ENCODE data around the gene SLC8A1.
A peak's percentile ranks its signal among the peaks of the same experiment; 100 is the strongest.

The SLC8A1 gene

DNA sequence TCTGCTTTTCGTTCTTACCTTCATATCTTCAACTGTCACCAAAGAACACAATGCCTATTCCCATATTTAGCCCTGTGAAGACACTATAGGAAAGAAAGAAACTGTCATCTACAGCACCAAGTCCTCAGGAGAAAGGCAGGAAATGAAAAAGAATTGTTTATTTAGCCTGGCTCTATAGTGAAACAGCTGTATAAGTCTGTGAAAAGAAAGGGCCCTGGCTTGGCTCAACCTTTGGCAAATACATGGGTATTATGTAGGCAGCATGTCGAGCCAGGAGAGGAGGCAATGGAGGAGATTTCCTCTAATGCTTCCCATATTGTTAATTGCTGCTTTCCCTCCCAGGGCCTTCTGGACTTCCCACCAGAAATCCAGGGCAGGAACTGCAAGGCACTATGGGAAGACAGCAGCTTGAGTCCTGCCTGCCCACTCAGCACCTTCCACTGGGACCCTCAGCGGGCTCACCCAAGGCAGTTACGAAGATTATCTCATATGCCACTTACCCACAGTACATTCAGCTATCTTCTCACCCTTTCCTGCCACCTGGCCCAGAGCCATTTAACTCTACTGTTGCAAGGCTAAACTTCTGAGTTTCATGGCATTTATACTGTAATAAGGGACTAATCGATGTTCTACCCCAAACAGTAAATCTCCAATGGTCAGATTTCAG lies 30.1 kb downstream of the SLC8A1 start:
- no peak for DNase-seq (ENCODE audit: low spot score)

DNA sequence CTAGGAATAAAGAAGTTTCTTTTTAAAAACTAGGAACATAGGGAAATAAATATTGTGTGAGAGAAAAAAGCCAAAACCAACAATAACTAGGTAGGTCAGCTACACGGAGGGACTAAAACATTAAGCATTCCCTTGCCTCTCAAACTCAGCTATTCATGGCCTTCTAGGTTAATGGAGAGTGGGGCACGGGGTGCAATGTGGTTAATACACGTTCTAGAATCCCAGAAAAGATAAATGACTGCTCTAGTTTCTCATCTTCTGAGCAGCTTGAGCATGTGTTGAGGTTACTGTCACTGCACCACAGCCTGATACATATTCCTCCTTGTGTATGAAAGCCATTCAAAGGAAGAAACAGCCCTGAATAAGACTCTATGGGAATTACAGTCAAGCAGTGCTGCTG lies 31.4 kb downstream of the SLC8A1 start:
- peak; percentile 7 for DNase-seq (ENCODE audit: low spot score)

DNA sequence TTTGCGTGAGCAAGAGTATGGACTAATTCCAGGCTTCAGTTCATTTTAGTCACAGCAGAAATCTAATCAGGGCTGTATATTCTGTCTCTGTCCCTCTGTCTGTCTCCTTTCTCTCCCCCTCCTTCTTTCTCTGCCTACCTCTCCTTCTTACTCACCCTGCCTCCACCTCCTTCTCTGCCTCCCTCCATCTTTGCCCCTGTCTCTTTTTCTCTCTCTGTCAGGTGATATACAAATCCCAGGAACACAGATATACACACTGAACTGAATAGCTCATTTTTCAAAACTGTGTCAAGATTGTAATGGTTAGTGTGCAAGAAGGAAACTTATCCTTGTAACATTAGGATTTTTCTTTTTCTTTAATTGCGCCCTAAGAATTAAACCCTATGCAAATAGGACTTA lies 32.5 kb downstream of the SLC8A1 start:
- DNase-seq (ENCODE audit: low spot score) = no peak

DNA sequence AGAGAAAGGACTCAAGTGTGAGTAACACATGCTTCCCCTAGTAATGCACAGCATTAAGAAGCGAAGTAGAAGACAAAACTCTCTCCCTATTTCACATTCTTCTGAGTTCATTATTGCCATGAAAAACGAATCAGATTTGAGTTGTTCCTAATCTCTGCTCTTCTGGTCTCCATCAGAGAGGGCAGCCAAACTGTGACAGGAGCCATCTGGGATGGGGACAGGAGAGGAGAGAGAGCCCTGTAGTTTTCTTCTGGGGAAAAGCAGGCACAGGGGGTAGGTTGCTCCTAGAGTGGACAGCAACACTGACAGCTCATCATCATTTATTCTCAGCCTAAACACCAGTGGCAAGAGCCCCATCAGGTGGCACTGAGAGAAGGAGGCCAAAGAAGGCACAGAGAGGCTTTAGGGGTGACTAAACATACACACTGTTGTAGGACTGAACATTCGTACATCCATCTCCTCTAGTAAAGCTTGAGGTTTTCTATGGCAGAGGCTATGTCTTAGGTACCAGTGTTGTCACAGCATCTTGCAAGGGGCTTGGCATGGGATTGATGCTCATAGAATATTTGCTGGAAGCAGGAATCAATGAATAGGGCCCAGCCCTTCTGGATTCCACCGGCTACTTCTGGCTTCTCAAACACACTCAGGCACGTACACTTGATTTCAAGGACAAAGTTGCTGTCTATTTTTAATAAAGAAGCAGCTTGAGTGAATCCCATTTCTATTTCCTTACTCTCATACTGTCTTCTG lies 33.1 kb downstream of the SLC8A1 start:
- no peak for DNase-seq (ENCODE audit: low spot score)

DNA sequence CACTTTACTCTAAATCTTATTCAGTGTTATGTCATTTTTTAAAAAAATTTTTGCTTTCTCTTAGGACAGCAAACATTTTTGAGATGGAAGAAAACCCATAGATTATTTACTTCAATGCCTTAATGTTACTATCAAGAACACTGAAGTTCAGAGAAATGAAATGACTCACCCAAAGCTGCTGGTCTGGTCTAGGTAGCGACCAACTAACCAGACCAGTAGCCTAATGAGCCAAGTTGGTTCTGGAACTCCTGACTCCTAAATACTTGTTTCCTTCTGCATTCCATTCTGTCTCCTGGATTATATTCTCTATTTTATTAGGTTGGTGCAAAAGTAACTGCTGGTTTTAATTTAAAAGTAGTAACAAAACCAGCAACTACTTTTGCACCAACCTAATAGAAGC lies 35.4 kb downstream of the SLC8A1 start:
- DNase-seq (ENCODE audit: low spot score) = peak; percentile 23

DNA sequence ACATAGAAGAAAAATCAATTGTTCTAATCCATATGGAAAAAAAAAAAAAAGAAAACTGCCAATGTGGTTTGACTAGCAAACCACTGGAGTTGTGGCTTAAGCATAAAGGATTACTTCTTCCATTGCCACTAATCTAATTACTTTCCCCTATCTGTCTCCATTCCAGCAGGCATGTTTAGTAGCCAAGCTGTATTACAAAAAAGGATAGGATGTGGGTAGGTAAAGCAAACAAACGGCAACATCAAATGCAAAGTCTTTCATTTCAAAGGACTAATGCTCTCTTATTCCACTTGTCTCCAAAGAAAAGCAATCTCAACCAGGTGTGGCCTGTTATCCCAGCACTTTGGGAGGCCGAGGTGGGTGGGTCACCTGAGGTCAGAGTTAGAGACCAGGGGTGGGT lies 36.5 kb downstream of the SLC8A1 start:
- DNase-seq (ENCODE audit: low spot score) = no peak

DNA sequence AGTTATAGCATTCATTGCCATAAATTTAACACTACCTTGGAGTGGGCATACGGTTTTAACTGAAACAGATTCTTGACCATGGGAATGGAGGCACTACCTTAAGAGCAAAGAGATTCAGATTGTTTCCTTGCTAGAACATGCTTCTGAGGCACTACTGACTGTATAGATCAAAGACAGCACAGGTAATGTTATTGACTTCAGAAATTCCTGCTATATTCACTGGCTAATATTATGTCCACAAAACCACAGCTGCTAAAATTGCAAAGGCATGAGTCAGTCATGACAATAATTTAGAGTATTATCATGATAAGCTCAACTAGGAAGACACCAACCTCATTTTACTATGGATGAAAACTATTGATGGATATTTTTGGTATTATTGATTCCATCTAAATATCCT lies 39.4 kb downstream of the SLC8A1 start:
- peak; percentile 12 for DNase-seq (ENCODE audit: low spot score)

DNA sequence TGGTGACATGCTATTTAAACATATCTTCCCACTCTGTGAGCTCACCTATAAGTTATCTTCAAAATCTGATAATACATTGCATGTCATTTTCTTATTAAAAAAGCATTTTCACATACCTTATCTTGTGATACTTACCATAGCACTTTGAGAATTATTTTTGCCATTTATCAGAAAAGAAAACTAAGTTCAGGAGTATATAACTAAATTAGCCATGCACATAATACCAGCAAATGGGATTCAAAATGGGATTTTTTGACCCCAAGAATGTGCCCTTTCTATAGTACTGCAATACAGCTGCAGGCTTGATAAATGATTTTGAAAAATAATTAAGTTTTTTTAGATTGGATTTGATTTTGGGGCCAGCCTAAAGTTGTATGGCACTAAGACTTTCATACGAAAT lies 41.2 kb downstream of the SLC8A1 start:
- DNase-seq (ENCODE audit: low spot score) = no peak

DNA sequence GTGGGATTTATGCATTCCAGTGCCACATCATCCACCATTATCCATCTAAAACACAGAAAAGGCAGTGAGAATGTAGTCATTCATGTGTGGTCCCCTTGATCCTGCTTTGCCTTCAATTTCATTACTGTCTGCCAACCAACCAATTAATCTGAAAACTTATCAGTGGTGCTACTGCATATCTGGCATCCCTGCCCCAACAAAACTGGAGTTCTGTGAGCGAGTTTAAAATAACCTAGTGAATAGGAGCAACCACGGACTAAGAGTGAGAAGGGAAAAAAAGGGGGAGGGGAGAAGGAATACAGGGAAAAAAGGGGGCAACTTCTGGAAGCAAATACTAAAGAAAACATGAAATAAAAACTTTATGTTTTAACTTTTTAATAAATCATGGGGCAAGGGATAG lies 42.2 kb downstream of the SLC8A1 start:
- no peak for DNase-seq (ENCODE audit: low spot score)

DNA sequence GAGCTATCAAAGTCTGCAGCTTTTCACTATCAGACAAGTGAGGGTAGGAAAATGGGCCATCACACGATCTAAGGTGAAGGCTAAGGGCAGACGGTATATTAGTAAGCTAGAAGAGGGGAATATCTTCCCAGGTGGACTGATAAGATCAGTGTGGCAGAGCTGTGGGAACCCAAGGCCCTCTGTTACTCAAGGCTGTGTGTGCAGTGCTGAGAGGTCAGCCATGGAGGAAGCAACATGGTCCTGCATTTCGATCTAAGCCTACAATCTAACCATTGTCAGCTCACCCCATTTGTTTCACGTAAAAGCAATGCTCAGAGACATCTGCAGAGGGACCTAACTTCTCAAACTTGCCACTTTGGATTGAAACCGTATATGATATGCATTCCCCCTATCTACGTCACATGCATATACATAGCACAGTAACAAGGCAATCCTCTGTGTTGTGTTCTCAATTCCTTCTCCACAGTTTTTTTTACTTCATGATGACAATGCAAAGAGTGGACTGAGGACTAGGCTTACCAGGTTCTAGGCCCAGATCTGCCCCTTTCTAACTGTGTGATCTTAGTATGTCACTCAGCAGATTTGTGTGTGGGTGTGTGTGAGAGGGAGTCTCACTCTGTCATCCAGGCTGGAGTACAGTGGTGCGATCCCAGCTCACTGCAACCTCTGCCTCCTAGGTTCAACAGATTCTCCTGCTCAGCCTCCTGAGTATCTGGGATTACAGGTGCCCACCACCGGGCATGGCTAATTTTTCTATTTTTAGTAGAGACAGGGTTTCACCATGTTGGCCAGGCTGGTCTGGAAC lies 45.2 kb downstream of the SLC8A1 start:
- DNase-seq (ENCODE audit: low spot score) = no peak

DNA sequence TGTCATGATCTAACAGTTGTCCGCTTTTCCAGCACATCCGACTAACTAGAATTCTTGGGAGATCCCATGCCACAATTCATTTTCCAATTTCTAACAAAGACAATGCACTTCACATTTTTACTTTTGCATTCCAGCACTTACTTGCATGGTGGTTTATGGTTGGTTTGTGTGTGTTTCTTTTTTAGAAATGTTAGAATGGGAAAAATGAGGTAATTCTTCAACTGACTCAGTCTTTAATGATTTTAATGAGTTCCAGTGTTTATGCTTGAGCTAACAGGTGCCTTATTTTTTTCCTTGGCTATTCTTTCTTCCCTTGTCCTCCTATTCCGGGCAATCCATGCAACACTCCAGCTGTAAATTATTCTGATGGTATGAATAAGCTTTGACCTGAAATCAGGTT lies 46.4 kb downstream of the SLC8A1 start:
- DNase-seq (ENCODE audit: low spot score) = peak; percentile 32

DNA sequence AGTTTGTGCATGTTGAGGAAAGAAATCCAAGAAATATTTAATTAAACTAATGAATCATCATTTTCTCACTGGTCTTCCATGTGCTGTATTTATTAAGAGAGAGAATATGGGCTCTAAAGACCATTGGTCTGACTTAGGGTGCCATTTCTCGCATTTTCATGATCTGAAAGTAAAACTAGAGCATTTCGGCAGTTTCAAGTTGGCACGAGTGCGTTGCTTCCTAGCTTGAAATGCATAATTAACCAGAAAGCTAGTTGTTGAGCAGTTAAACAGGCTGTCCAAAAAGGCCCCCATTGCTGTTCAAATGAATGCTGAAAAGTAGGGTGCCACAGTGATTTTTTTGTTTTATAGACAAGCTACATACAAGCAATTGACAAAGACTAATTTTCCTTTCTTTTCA lies 47.4 kb downstream of the SLC8A1 start:
- DNase-seq (ENCODE audit: low spot score) = no peak

DNA sequence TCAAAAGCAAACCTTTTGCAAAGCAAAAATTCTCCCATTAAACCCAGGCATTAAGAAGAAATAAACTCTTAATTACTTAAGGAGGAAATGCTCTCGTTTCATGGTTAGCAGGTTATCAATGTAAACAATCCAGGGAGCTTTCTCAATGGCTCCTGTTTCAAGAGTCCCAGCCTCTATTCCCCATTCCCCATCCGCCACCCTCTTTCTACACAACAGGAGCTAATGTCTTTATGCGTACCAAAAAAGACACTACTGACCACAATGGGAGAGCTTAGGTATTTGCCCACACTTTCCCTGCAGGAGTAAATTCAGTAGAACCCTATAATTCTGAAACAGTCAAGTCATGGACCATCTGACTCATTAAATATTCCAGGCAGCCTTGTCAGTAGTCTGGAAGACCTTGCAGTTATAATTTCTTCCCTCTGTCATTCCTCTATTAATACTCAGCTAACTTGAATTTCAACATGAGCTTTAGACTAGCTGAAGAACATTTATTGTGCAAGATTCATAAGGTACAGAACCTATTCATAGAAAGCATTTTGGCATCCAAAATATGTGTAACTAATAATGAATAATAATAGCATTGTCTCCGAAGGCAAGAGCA lies 48.6 kb downstream of the SLC8A1 start:
- peak; percentile 73 for DNase-seq (ENCODE audit: low spot score)

DNA sequence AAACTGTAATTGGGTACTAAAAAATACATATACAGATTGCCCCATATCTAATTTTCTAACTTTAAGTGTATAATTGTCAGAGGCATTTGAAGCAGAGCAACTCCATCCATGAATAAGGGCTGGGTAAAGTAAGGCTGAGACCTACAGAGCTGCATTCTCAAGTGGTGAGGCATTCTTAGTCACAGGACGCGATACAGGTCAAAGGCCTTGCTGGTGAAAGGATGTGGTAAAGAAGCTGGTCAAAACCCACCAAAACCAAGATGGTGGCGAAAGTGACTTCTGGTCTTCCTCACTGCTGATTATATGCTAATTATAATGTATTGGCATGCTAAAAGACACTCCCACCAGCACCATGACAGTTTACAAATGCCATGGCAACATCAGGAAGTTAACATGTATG lies 50.0 kb downstream of the SLC8A1 start:
- peak; percentile 30 for DNase-seq (ENCODE audit: low spot score)

DNA sequence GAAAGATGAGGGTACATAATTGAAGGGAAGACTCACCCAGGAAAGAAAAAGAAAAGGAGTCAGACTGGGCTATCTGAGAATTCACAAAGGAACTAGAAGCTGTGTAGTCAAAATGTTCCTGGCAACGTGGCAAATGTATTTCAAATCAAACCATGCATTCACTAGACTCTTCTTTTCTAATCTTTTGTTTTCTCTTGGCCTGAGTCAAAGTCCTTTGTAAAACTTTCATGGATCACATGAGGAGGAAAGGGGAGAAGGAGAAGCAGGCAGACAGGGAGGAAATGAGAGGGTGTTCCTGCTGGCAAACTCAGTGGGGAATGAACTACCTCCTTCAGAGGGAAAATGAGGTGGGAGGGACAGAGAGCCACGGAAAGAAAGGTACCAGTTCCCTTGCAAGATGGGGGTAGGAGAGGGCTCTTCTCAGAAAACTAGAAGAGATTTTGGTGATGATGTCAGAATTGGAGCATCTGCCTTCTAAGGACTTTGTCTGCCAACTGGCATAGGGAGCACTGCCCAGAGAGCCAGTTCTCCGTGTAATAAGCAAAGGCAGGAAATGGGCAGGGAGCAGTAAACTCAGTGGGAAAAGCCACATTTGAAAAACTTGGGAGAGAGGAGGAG lies 51.4 kb downstream of the SLC8A1 start:
- peak; percentile 27 for DNase-seq (ENCODE audit: low spot score)

DNA sequence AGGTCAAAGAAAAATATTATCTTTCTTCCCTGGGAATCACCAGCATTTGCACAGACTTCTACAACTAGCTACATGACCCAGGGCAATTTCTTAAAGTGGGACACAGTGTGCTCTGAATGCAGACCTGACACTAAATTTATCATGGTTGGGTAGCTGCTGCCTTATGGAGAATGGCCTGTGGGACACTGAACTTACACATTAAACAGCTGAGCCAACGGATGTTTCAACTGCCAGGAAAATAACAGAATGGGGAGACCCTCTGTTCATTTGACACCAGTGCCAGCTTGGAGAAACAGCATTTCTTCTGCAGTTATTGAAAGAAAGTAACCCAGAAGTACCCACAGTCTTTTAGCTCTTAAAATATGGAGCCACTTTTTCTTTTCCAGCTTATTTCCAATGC lies 54.1 kb downstream of the SLC8A1 start:
- DNase-seq (ENCODE audit: low spot score) = no peak

DNA sequence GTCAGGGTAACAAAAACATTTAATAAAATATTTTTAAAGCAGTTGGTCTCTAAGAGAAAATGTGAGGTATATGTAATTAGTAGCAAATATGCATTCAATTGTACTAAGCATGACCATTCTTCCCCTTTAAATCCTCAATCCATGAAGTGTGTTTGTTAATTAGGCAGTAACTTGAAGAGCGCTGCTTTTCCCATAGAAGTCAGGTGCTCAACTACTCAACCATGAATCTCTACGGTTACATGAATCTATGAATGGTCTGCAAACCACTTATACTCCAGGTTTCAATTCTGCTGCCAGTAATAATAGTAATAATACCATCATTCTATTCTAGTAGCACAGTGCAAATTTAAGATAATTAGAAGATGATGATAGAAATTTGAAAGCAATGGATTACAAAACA lies 55.8 kb downstream of the SLC8A1 start:
- no peak for DNase-seq (ENCODE audit: low spot score)

DNA sequence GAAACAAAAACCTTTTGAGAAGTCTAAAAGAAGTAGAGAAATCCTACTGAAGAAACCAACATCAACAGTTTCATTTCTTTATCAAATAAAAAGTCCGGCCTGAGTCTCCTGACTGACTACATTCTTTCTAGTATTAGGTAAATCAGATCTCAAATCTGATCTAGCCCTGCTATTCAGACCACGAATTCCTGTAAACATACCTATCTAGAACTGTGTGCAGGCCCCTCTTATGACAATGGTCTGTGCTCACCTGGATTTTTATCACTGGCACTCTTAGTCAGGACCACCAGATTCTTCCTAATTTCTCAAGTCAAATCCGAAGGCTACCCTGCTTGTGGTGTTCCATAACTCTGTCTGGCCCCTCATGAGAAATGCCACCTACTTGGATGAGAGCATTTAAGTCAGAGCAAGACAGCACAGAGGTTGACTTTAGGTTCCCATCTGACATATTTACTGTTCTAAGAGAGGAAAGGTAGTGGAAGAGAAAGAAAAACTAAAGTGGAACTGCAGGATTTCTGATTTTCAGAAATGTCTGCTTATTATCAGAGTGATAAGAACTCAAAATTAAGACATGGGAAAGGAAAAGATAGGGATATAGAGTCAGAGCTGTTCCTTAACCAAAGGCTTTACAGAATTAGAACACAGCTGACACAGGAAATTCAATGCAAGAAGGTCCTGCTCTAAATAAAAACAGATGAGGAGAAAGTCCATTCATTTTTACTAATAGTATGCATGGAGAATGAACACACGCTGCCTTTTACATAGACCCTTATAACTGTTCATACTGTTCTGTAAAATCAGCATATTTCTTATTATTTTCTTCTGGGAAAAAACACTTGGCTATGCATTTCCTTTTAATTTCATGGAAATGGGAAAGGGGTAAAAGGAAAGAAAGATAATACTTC lies 56.5 kb downstream of the SLC8A1 start:
- no peak for DNase-seq (ENCODE audit: low spot score)

DNA sequence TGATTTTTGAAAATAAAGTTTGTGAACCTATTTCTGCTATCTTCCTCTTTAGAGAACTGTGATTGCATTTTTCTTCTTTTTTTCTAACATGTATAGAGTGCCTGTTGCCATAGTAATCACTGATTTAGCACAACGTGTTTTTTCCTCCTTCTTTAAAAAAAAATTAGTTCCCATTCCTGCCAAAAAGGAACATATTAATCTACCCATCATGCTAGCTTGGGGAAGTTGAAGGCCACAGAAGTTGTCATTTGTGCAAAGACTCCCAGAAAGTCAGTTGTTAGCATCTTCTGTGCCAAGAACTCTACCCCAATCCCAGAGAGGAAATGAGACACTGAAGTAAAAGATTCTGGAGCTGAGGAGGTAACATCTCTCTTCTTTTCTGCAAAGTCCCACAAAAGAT lies 57.3 kb downstream of the SLC8A1 start:
- peak; percentile 9 for DNase-seq (ENCODE audit: low spot score)

DNA sequence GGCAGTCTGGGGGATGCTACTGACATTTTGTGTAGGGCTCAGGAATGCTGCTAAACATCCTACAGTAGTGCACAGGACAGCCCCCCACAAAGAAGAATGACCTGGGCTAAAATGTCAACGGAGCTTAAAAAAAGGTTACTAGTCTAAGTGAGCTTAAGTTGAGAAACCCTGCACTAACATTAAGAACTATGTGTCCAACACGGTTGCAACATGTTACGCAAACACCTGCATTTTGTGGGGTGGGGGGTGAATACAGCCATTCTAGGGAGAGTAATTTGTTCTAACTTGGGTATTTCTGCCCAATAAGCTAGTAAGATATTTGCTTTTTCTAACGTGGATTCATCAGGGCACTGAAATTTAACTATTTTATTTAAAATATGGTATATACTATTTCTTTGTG lies 57.9 kb downstream of the SLC8A1 start:
- DNase-seq (ENCODE audit: low spot score) = no peak

DNA sequence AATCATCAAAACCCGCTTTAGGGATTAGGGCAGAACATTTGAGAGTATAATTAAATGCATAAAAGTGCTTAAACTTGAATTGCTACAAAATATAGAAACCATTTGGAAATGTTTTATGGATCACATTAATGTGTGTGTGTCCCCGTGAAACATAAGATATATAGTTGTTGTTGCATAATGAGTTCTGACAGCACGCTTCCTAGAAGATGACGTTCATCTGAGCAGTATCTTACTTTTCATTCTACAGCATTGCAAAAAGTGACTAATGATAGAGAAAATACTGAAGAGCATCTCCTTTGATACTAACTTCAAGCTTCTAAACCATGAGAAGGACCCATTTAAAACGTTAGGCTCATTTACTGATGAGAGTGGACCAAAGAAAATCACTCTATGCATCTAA lies 63.7 kb downstream of the SLC8A1 start:
- DNase-seq (ENCODE audit: low spot score) = no peak
